PC-9 (cell line): ENCODE data around the gene ULBP3.

ENCODE experiments used
- EZH2 ChIP-seq: fragments of 200-600 bp; sonication (generic); IDR thresholded peaks from 2 replicates; pipeline ENCODE4 v1.8.0; 2017; ENCODE audit warnings: antibody characterized with exemption, low read depth
- TF ChIP-seq, protein P1 (sequence below): fragments of 200-600 bp; sonication (generic); conservative IDR thresholded peaks from 2 replicates; pipeline ENCODE4 v1.6.1; 2017; ENCODE audit warnings: mixed run types, antibody characterized with exemption, mild to moderate bottlenecking, moderate library complexity

DNA sequence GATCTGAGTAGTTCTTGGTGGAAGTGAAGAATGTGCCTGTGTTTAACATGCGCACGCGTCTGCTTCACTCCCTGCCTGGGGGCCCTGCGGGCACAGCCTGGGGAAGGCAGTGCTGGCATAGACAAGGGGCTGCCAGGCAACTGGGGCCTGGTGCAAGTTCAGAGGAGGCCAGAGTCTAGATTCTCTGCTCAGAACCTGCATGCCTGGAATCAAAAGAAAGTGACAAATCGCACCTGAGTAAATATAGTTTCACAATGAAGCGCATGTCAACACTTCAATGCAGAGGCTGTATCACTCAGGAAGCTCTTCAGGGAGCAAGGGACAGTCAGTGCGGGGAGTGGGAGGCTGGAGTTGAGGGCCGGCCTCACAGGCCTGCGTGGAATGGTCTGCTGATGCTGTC lies 49.7 kb upstream of the ULBP3 start:
- TF ChIP-seq, protein P1, sequence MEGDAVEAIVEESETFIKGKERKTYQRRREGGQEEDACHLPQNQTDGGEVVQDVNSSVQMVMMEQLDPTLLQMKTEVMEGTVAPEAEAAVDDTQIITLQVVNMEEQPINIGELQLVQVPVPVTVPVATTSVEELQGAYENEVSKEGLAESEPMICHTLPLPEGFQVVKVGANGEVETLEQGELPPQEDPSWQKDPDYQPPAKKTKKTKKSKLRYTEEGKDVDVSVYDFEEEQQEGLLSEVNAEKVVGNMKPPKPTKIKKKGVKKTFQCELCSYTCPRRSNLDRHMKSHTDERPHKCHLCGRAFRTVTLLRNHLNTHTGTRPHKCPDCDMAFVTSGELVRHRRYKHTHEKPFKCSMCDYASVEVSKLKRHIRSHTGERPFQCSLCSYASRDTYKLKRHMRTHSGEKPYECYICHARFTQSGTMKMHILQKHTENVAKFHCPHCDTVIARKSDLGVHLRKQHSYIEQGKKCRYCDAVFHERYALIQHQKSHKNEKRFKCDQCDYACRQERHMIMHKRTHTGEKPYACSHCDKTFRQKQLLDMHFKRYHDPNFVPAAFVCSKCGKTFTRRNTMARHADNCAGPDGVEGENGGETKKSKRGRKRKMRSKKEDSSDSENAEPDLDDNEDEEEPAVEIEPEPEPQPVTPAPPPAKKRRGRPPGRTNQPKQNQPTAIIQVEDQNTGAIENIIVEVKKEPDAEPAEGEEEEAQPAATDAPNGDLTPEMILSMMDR: no peak
- TF ChIP-seq EZH2: no peak
